Skeletal muscle tissue (tissue), 4 donors: ENCODE results near the gene ITPK1. TPM values are rescaled to one million over a fixed set of nuclear protein-coding genes. Genes with fewer than 3 reads are reported as not detected.

ENCODE experiments used
- H3K27ac ChIP-seq: one replicate; pipeline ENCODE4 v1.7.0; 2013; ENCODE audit warnings: mild to moderate bottlenecking, low read depth, low read length, inconsistent platforms
- H3K27me3 ChIP-seq, 3 donors: one replicate each; pipeline ENCODE4 v1.7.0; 2013; ENCODE audit warnings: low read length in 3 of 3; ENCODE audit not compliant: control insufficient read depth in 3 of 3, insufficient read depth in 3 of 3
- H3K36me3 ChIP-seq, 3 donors: one replicate each; pipeline ENCODE4 v1.7.0; 2013; ENCODE audit warnings: low read length in 3 of 3; ENCODE audit not compliant: control insufficient read depth in 3 of 3, insufficient read depth in 3 of 3
- H3K4me1 ChIP-seq, 3 donors: one replicate each; pipeline ENCODE4 v1.7.0; 2013; ENCODE audit warnings: low read length in 3 of 3, mild to moderate bottlenecking in 3 of 3; ENCODE audit not compliant: control insufficient read depth in 3 of 3, insufficient read depth in 3 of 3
- H3K4me3 ChIP-seq, 3 donors: one replicate each; pipeline ENCODE4 v1.7.0; 2013; ENCODE audit warnings: low read length in 3 of 3
- H3K9ac ChIP-seq, 3 donors: one replicate each; pipeline ENCODE4 v1.7.0; 2013; ENCODE audit warnings: low read length in 3 of 3, mild to moderate bottlenecking in 3 of 3, moderate library complexity in 2 of 3, low read depth in 1 of 3
- H3K9me3 ChIP-seq, 3 donors: one replicate each; pipeline ENCODE4 v1.7.0; 2013; ENCODE audit warnings: low read length in 3 of 3; ENCODE audit not compliant: control insufficient read depth in 3 of 3
- total RNA-seq: library from RNA; depleted of rRNA; stranded (reverse); fragments of >200 nt; gene quantifications from one replicate; pipeline ENCODE4 v1.2.3, GENCODE V29; 2014
- donor health status: Osteomylitis.

ITPK1 gene
- total RNA-seq, 1 donor from 2014 or later, result 4.7 TPM

DNA sequence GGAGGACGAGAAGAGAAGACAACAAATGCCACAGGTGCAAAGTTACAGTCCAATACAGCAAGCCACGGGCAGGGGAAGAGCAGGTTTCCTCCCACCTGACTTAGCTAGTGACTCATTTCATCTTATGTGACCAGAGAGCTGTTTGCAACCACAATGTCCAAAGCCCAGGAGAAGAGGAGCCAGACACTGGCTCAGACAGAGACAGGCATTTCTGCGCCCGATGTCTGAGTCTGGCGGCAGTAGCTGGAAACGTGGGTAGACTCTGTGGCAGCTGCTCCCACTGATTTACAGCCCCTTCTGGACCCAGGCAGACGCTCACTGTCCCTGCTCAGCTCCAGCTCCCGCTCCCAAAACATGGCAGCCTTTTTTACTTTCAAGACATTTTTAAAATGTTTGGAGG is 132.8 kb downstream of the ITPK1 start:
- no peak overlapping the region for H3K27ac ChIP-seq

GRCh38 chr14:92981726-92982125 is 134.0 kb downstream of the ITPK1 start:
- H3K27ac ChIP-seq, result no peak overlapping the region
- H3K4me3 ChIP-seq, result no peak overlapping the region
- peaks cover 4 to 11% (median 4%) of the 10 kb centered on the region in 3 donors for H3K4me1 ChIP-seq
- H3K27me3 ChIP-seq, result no peaks in the 10 kb centered on the region
- H3K36me3 ChIP-seq, result peaks cover under 1 to 6% (median 4%) of the 10 kb centered on the region in 3 donors
- no peak overlapping the region for H3K9ac ChIP-seq
- H3K9me3 ChIP-seq, result peaks cover 0 to 6% (median 4%) of the 10 kb centered on the region in 3 donors

More for the DNA sequence above, 132.8 kb downstream of the ITPK1 start:
- Histone ChIP-seq H3K4me3 (no peak overlapping the region), H3K36me3 (peaks cover 0 to 5% (median 4%) of the 10 kb centered on the region in 3 donors), H3K4me1 (peaks cover 4 to 15% (median 5%) of the 10 kb centered on the region in 3 donors), H3K27me3 (no peaks in the 10 kb centered on the region), H3K9ac (no peak overlapping the region), H3K9me3 (peaks cover 0 to 6% (median 4%) of the 10 kb centered on the region in 3 donors)

DNA sequence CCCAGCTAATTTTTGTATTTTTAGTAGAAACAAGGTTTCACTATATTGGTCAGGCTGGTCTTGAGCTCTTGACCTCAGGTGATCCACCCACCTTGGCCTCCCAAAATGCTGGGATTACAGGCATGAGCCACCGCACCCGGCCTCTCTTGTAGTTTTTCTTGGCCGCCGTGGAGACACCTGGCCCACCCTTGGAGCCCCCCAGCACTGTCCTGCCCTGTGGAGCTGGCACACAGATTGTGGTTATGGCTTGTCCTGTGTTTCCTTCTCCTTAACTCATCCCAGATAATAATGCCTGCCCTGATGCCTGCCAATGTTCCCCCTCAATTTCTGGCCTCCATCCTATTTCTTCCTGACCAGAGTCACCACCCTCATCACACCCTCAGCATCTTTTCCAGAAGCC is 134.9 kb downstream of the ITPK1 start:
- H3K9ac ChIP-seq, result no peak overlapping the region
- H3K4me1 ChIP-seq, result peaks cover 0 to 3% (median 0%) of the 10 kb centered on the region in 3 donors
- no peaks in the 10 kb centered on the region for H3K27me3 ChIP-seq
- H3K27ac ChIP-seq, result no peak overlapping the region
- no peak overlapping the region for H3K4me3 ChIP-seq
- H3K36me3 ChIP-seq, result peaks cover 4 to 8% (median 5%) of the 10 kb centered on the region in 3 donors
- H3K9me3 ChIP-seq, result peaks cover 3 to 8% (median 6%) of the 10 kb centered on the region in 3 donors

DNA sequence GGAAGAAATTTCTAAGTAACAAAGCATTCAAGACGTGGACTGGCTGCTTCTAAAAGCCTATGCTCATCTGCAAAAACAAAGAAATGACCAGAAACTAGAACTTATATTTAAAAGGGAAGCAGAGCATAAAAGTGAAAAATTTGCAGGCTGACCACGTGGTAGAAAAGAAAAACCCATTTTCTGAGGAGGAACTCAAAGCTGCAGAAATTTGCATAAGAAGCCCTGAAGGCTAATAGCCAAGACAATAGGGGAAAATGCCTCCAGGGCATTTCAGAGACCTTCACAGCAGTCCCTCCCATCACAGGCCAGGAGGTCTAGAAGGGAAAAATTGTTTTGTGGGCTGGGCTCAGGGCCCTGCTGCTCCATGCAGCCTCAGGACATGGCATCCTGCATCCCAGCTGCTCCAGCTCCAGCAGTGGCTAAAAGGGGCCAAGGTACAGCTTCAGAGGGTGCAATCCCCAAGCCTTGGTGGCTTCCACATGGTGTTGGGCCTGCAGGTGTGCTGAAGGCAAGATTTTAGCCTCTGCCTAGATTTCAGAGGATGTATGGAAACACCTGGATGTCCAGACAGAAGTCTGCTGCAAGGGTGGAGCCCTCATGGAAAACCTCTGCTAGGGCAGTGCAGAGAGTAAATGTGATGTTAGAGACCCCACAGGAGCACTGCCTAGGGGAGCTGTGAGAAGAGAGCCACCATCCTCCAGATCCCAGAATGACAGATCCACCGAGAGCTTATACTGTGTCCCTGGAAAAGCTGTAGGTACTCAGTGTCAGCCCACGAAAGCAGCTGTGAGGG is 137.3 kb downstream of the ITPK1 start:
- no peak overlapping the region for H3K27ac ChIP-seq

GRCh38 chr14:92976268-92976667 is 139.5 kb downstream of the ITPK1 start:
- Histone ChIP-seq H3K27me3 (no peaks in the 10 kb centered on the region), H3K4me3 (no peak overlapping the region), H3K27ac (no peak overlapping the region), H3K9me3 (peaks cover 3 to 8% (median 3%) of the 10 kb centered on the region in 3 donors), H3K36me3 (peaks cover 4 to 5% (median 5%) of the 10 kb centered on the region in 3 donors), H3K4me1 (no peaks in the 10 kb centered on the region), H3K9ac (no peak overlapping the region)

More for the DNA sequence above, 137.3 kb downstream of the ITPK1 start:
- no peaks in the 10 kb centered on the region for H3K4me1 ChIP-seq
- H3K4me3 ChIP-seq, result no peak overlapping the region
- no peaks in the 10 kb centered on the region for H3K27me3 ChIP-seq
- H3K9me3 ChIP-seq, result peaks cover 3 to 8% (median 6%) of the 10 kb centered on the region in 3 donors
- no peak overlapping the region for H3K9ac ChIP-seq
- peaks cover 5 to 8% (median 5%) of the 10 kb centered on the region in 3 donors for H3K36me3 ChIP-seq

DNA sequence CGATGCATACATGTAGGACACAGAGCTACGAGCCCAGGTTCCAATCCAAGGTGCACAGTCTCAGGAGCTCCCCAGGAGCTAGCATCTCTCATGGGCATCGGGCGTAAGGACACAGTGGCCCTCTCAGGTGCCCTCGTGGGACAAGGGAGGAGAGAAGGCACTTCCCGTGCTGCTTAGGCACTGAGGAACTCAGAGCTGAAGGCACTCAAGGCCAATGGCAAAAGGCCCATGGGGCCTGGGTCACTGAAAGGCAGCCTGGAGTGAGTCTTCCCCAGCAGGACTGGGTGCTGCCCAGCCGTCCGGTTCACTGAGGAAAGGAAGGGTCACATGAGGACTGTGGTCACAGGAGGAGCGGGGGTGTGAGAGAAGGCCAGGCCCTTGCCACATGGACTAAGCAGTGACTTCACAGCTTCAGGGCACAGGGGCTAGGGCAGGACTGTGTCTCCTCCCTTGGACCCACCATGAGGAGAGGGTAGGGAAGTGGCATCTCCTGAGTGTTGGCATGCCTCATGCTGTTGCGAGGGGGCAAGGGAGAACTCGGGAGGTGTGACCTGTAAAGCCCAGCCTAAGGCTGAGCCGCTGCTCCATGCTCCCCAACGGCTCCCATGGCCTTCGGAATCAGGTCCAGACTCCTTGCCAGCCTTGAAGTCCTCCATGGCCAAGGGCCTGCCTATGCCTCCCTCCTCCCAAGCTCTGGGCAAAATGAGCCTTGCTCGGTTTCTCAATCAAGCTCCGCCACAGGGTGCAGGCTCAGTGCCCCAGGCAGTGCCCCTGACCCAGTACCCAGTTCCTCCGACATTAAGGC is 141.0 kb downstream of the ITPK1 start:
- Histone ChIP-seq H3K9ac (no peak overlapping the region), H3K4me1 (no peaks in the 10 kb centered on the region), H3K27ac (no peak overlapping the region), H3K36me3 (peaks cover 4 to 5% (median 5%) of the 10 kb centered on the region in 3 donors), H3K4me3 (no peak overlapping the region), H3K27me3 (no peaks in the 10 kb centered on the region), H3K9me3 (peaks cover 3 to 8% (median 3%) of the 10 kb centered on the region in 3 donors)

DNA sequence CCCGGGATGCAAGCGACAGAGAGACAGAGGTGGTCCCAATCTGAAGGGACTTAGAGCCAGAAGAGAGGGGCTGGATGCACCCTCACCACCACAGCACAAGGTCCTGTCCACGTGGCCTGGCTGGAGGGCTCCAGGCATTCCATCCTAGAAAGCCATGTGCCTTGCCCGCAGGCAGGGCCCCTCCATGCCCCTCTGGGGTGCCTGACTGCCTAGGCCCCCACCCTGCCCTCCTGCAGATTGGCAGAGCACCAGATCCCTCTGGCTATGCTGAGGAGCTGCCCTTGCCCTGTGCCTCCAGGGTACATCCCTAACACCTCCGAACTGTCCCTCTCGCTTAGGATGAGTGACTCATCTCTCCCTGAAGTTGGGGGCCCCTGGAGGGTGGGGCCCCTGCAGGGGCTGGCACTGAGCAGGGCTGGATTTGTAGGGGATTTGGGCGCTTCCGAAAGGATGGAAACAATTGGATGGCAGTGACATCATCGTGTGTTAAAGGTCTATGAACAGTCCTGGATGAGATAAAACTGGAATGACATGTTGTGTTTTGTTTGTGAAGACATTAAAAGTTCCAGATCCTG is 141.8 kb downstream of the ITPK1 start:
- Histone ChIP-seq H3K36me3 (peaks cover 4 to 5% (median 5%) of the 10 kb centered on the region in 3 donors), H3K9me3 (peaks cover 3 to 8% (median 3%) of the 10 kb centered on the region in 3 donors), H3K4me1 (no peaks in the 10 kb centered on the region), H3K27me3 (no peaks in the 10 kb centered on the region), H3K4me3 (no peak overlapping the region), H3K9ac (no peak overlapping the region), H3K27ac (no peak overlapping the region)

- H3K36me3 ChIP-seq, result peaks cover 2 to 5% (median 5%) of the 10 kb centered on the region in 3 donors
- H3K9me3 ChIP-seq, result peaks cover 1 to 5% (median 3%) of the 10 kb centered on the region in 3 donors
- no peaks in the 10 kb centered on the region for H3K27me3 ChIP-seq
- no peaks in the 10 kb centered on the region for H3K4me1 ChIP-seq
- H3K9ac ChIP-seq, result no peak overlapping the region
- no peak overlapping the region for H3K27ac ChIP-seq
- no peak overlapping the region for H3K4me3 ChIP-seq
Measured at GRCh38 chr14:92973261-92973797, 142.4 kb downstream of the ITPK1 start.

DNA sequence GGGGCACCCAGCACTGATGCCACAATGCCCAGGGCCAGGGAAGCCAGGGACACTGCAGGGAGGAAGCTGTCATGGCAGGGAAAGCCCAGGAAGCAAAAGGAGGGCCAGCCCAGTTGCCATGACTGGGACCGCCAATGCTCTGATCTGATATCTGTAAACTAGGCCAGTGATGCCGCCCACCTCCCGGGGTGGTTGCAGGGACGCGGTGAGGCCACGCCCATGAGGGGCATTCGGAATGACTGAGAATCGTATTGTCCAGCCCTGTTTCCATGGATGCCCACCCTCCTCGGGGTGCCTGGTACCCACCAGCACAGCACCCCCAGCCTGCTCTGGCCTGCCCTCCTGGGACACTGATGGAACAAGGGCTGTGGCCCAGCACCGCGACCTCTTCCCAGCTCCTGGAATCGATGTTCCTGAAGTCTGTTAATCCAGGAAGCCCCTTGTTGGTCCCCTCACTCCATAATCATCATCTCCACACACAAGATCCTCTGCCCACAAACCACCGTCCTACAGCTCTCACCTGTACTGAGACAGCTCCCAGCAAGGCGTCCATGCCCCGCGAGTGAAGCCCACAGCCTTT is 144.0 kb downstream of the ITPK1 start:
- Histone ChIP-seq H3K9ac (no peak overlapping the region), H3K4me3 (no peak overlapping the region), H3K27ac (no peak overlapping the region), H3K9me3 (peaks cover 0 to 5% (median 3%) of the 10 kb centered on the region in 3 donors), H3K36me3 (peaks cover 2 to 4% (median 2%) of the 10 kb centered on the region in 3 donors), H3K4me1 (no peaks in the 10 kb centered on the region), H3K27me3 (no peaks in the 10 kb centered on the region)
